ENCODE data around the gene MGAT3. TPM values are rescaled to one million over a fixed set of nuclear protein-coding genes. Genes with fewer than 3 reads are reported as not detected.

Gene MGAT3
- total and polyA plus RNA-seq, 12 donors = 0.42 to 6.9 (median 1.7) TPM

- no peaks in the 10 kb centered on the region for H3K27me3 ChIP-seq
- H3K4me3 ChIP-seq = peak overlapping the region; percentile 60 to 98 (median 78)
- H3K9me3 ChIP-seq (replicated peaks in 1 of 3) = no peaks in the 10 kb centered on the region
- TF ChIP-seq POLR2A (IDR thresholded peaks at IDR 0.05) (no peak), CTCF (IDR thresholded peaks at IDR 0.05) (no peak)
- peak overlapping the region; percentile 77 to 99 (median 96) for H3K27ac ChIP-seq
- peaks cover 0 to 45% of the 10 kb centered on the region in 2 donors for H3K36me3 ChIP-seq (replicated peaks in 1 of 2)
- intact Hi-C loops (cut with DNase I) = loop anchor here in 1 of 2 donors (2.0 to 10.0 kb wide), 2 partner anchors 16 to 174 kb away; partner anchors contain the start of genes MIEF1 and SYNGR1
- peak in 2 of 7 donors; percentile 51 to 70 for DNase-seq
- 12 to 23% (median 16%) methylated on average over 13 to 24 of the region's 24 CpGs for WGBS, 4 donors
- H3K4me1 ChIP-seq (replicated peaks in 1 of 2) = peaks cover 26 to 38% of the 10 kb centered on the region in 2 donors
Measured at GRCh38 chr22:39518996-39519680, 62.3 kb downstream of the MGAT3 start.

DNA sequence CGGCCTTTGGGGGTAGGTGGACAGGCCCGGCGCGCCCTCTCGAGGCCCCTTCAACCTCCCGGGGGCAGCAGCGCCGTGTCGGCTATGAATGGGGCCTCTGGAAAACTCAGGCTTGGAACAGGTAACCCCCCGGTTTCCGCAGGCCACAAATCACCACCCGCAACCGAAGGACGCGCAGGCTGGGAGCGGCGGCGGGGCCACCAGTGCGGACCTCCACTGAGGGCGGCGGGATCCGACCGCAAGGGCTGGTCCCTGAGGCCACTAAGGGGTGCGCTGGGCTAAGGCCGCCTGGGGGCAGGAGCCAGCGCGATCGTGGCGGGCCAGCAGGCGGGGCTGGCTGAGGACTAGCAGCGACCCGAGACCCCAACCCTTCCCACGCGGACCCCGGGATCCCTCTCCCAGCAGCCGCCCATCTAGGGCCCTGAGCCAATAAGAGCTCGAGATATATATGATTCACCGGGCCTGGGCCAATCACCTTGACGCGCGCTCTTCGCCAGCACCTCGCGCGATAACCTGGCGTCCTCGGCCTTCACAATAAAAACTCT, 62.9 kb downstream of the MGAT3 start:
- Histone ChIP-seq H3K27me3 (no peaks in the 10 kb centered on the region), H3K4me3 (peak overlapping the region; percentile 68 to 100 (median 92)), H3K36me3 (replicated peaks in 1 of 2) (peaks cover 0 to 45% of the 10 kb centered on the region in 2 donors), H3K4me1 (replicated peaks in 1 of 2) (peaks cover 32 to 45% of the 10 kb centered on the region in 2 donors), H3K9me3 (replicated peaks in 1 of 3) (no peaks in the 10 kb centered on the region), H3K27ac (peak overlapping the region; percentile 94 to 99 (median 98))
- peak in 4 of 6 experiments; percentile 17 to 35 (median 28) for TF ChIP-seq CTCF (IDR thresholded peaks at IDR 0.05)
- TF ChIP-seq POLR2A (IDR thresholded peaks at IDR 0.05) = peak; percentile 62 to 67
- intact Hi-C loops (cut with DNase I) = loop anchor here (2.0 to 10.0 kb wide), 3 partner anchors 17 to 345 kb away; partner anchors contain the start of genes SYNGR1 (in 2 of the 2) and MIEF1 (in 1 of the 2)
- peak; percentile 97 to 99 (median 99) for DNase-seq
- WGBS, 4 donors = 0 to 2% (median 0%) methylated on average over 5 to 47 of the region's 47 CpGs

GRCh38 chr22:39520226-39521105, 63.7 kb downstream of the MGAT3 start, which contains the start of gene ATF4:
TSS of gene ATF4 (plus strand) at chr22:39520562. CDS start at chr22:39521446, 884 bp downstream.
- H3K27ac ChIP-seq = peak within 1 kb of the TSS; percentile 94 to 99 (median 98)
- 0 to 2% (median 1%) methylated on average over 12 to 86 of the region's 86 CpGs for WGBS, 4 donors
- peaks cover 33 to 52% of the 10 kb centered on the region in 2 donors for H3K4me1 ChIP-seq (replicated peaks in 1 of 2)
- DNase-seq = peak in 6 of 7 donors; percentile 87 to 94 (median 92)
- peak within 1 kb of the TSS; percentile 76 to 100 (median 92) for H3K4me3 ChIP-seq
- no peak for TF ChIP-seq CTCF (IDR thresholded peaks at IDR 0.05)
- TF ChIP-seq POLR2A (IDR thresholded peaks at IDR 0.05) = peak; percentile 97 to 98
- H3K36me3 ChIP-seq (replicated peaks in 1 of 2) = peaks cover 0 to 41% of the 10 kb centered on the region in 2 donors
- intact Hi-C loops (cut with DNase I) = loop anchor here in 1 of 2 donors (10.0 kb wide), 2 partner anchors 176 to 346 kb away; partner anchors contain the start of gene SYNGR1
- H3K9me3 ChIP-seq (replicated peaks in 1 of 3) = no peaks in the 10 kb centered on the region
- no peaks in the 10 kb centered on the region for H3K27me3 ChIP-seq

Measured in adrenal gland (tissue), 12 donors.